ENCODE results near the gene SMC6. TPM values are rescaled to one million over a fixed set of nuclear protein-coding genes. Genes with fewer than 3 reads are reported as not detected.
A peak's percentile ranks its signal among the peaks of the same experiment; 100 is the strongest.

The SMC6 gene
- polyA plus RNA-seq, 3 donors = 3.8 to 6.1 (median 5.1) TPM

- Histone ChIP-seq H3K27ac (ENCODE audit: low read depth in 1 of 2, low read length in 2 of 2) (no peak overlapping the region), H3K27me3 (ENCODE audit: control insufficient read depth in 2 of 2, insufficient read depth in 2 of 2, low read length in 2 of 2) (no peaks in the 10 kb centered on the region)
- peaks cover 22% of the 10 kb centered on the region for H3K4me1 Mint-ChIP-seq
Measured at GRCh38 chr2:17749753-17750438, 3.7 kb downstream of the SMC6 start.

GRCh38 chr2:17748745-17749144 lies 4.9 kb downstream of the SMC6 start:
- H3K9me3 Mint-ChIP-seq = no peaks in the 10 kb centered on the region
- TF ChIP-seq, protein P1, sequence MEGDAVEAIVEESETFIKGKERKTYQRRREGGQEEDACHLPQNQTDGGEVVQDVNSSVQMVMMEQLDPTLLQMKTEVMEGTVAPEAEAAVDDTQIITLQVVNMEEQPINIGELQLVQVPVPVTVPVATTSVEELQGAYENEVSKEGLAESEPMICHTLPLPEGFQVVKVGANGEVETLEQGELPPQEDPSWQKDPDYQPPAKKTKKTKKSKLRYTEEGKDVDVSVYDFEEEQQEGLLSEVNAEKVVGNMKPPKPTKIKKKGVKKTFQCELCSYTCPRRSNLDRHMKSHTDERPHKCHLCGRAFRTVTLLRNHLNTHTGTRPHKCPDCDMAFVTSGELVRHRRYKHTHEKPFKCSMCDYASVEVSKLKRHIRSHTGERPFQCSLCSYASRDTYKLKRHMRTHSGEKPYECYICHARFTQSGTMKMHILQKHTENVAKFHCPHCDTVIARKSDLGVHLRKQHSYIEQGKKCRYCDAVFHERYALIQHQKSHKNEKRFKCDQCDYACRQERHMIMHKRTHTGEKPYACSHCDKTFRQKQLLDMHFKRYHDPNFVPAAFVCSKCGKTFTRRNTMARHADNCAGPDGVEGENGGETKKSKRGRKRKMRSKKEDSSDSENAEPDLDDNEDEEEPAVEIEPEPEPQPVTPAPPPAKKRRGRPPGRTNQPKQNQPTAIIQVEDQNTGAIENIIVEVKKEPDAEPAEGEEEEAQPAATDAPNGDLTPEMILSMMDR (IDR thresholded peaks at IDR 0.05) = no peak

More at GRCh38 chr2:17749753-17750438, 3.7 kb downstream of the SMC6 start:
- intact Hi-C loops (cut with micrococcal nuclease) = no loop called here
- Mint-ChIP-seq H3K4me3 (no peak overlapping the region), H3K27me3 (ENCODE audit: low read depth in 3 of 3) (no peaks in the 10 kb centered on the region), H3K27ac (peak overlapping the region in 1 of 7 donors; percentile 7), H3K36me3 (peaks cover 9 to 14% of the 10 kb centered on the region in 2 donors), H3K9me3 (no peaks in the 10 kb centered on the region)
- DNase-seq = no peak
- Histone ChIP-seq H3K4me1 (ENCODE audit: control insufficient read depth in 1 of 2, insufficient read depth in 2 of 2, low read length in 2 of 2) (peaks cover 15 to 18% of the 10 kb centered on the region in 2 donors), H3K4me2 (replicated peaks; ENCODE audit: extremely low read depth, low read length, poor library complexity, severe bottlenecking) (no peak overlapping the region), H3K36me3 (replicated peaks in 1 of 2; ENCODE audit: control insufficient read depth in 1 of 2, insufficient read depth in 2 of 2, low read length in 2 of 2) (peaks cover 0 to 5% of the 10 kb centered on the region in 2 donors), H3K79me2 (ENCODE audit: insufficient read depth, low read length) (peaks cover 43% of the 10 kb centered on the region), H2AFZ (ENCODE audit: insufficient read depth, low read depth, low read length, poor library complexity, severe bottlenecking) (no peak overlapping the region), H3K9ac (ENCODE audit: insufficient read depth, low read length, poor library complexity, severe bottlenecking) (no peak overlapping the region), H3K9me3 (replicated peaks in 1 of 2; ENCODE audit: control insufficient read depth in 1 of 2, insufficient read depth in 1 of 2, low read length in 2 of 2) (no peaks in the 10 kb centered on the region), H4K20me1 (ENCODE audit: insufficient read depth, low read length) (no peaks in the 10 kb centered on the region), H3K4me3 (replicated peaks in 1 of 3; ENCODE audit: low read depth in 2 of 3, low read length in 3 of 3) (no peak overlapping the region)
- WGBS (ENCODE audit: insufficient coverage) = no CpG with 5 or more reads among the region's 2 CpGs
- TF ChIP-seq, protein P1 (IDR thresholded peaks at IDR 0.05) = no peak

More at GRCh38 chr2:17748745-17749144, 4.9 kb downstream of the SMC6 start:
- no peaks in the 10 kb centered on the region for H3K27me3 Mint-ChIP-seq (ENCODE audit: low read depth in 3 of 3)
- H3K27ac Mint-ChIP-seq = no peak overlapping the region
- Histone ChIP-seq H3K4me1 (ENCODE audit: control insufficient read depth in 1 of 2, insufficient read depth in 2 of 2, low read length in 2 of 2) (peaks cover 9 to 11% of the 10 kb centered on the region in 2 donors), H2AFZ (ENCODE audit: insufficient read depth, low read depth, low read length, poor library complexity, severe bottlenecking) (no peak overlapping the region), H3K79me2 (ENCODE audit: insufficient read depth, low read length) (peaks cover 34% of the 10 kb centered on the region), H3K27ac (ENCODE audit: low read depth in 1 of 2, low read length in 2 of 2) (no peak overlapping the region), H3K9ac (ENCODE audit: insufficient read depth, low read length, poor library complexity, severe bottlenecking) (no peak overlapping the region), H3K4me3 (replicated peaks in 1 of 3; ENCODE audit: low read depth in 2 of 3, low read length in 3 of 3) (no peak overlapping the region), H3K4me2 (replicated peaks; ENCODE audit: extremely low read depth, low read length, poor library complexity, severe bottlenecking) (no peak overlapping the region), H3K27me3 (ENCODE audit: control insufficient read depth in 2 of 2, insufficient read depth in 2 of 2, low read length in 2 of 2) (no peaks in the 10 kb centered on the region), H3K36me3 (replicated peaks in 1 of 2; ENCODE audit: control insufficient read depth in 1 of 2, insufficient read depth in 2 of 2, low read length in 2 of 2) (peaks cover 3 to 16% of the 10 kb centered on the region in 2 donors), H3K9me3 (replicated peaks in 1 of 2; ENCODE audit: control insufficient read depth in 1 of 2, insufficient read depth in 1 of 2, low read length in 2 of 2) (no peaks in the 10 kb centered on the region), H4K20me1 (ENCODE audit: insufficient read depth, low read length) (no peaks in the 10 kb centered on the region)
- WGBS (ENCODE audit: insufficient coverage) = no CpG with 5 or more reads among the region's 6 CpGs
- peaks cover 21 to 25% of the 10 kb centered on the region in 2 donors for H3K36me3 Mint-ChIP-seq
- peaks cover 17% of the 10 kb centered on the region for H3K4me1 Mint-ChIP-seq
- intact Hi-C loops (cut with micrococcal nuclease) = no loop called here
- H3K4me3 Mint-ChIP-seq = no peak overlapping the region
- DNase-seq = no peak

All from CD14-positive monocyte (primary cell).